Mesenchymal stem cell (in vitro differentiated cells and primary cell): Measurements from ENCODE around the gene SP2.

Experiments
- DNase-seq: peaks from one replicate; pipeline ENCODE4 v3.0.0-alpha.2; 2013
- H2AFZ ChIP-seq: one replicate; pipeline ENCODE4 v1.6.1; 2013; ENCODE audit warnings: low read depth, mild to moderate bottlenecking, control low read depth, inconsistent platforms, low read length, moderate library complexity
- H2AK5ac ChIP-seq: 2 replicates; pipeline ENCODE4 v1.6.1; 2013; ENCODE audit warnings: low read length, moderate library complexity, mild to moderate bottlenecking, inconsistent platforms; ENCODE audit not compliant: severe bottlenecking
- H2BK120ac ChIP-seq: one replicate; pipeline ENCODE4 v1.6.1; 2013; ENCODE audit warnings: low read depth, mild to moderate bottlenecking, inconsistent platforms, low read length, moderate library complexity
- H2BK12ac ChIP-seq, 2 experiments: one replicate each; pipeline ENCODE4 v1.6.1; 2013; ENCODE audit warnings: inconsistent platforms in 2 of 2, low read length in 2 of 2, mild to moderate bottlenecking in 2 of 2, moderate library complexity in 2 of 2, control low read depth in 1 of 2
- H2BK15ac ChIP-seq: one replicate; pipeline ENCODE4 v1.6.1; 2013; ENCODE audit warnings: mild to moderate bottlenecking, low read depth, inconsistent platforms; ENCODE audit not compliant: poor library complexity, severe bottlenecking
- H2BK5ac ChIP-seq: 2 replicates; pipeline ENCODE4 v1.6.1; 2013; ENCODE audit warnings: low read depth, mild to moderate bottlenecking, low read length, control low read depth, inconsistent platforms; ENCODE audit not compliant: poor library complexity, severe bottlenecking
- H3K14ac ChIP-seq, 2 experiments: one replicate each; pipeline ENCODE4 v1.6.1; 2013; ENCODE audit warnings: inconsistent platforms in 2 of 2, low read length in 2 of 2, control low read depth in 1 of 2, mild to moderate bottlenecking in 1 of 2, moderate library complexity in 1 of 2
- H3K18ac ChIP-seq, 2 experiments: one replicate each; pipeline ENCODE4 v1.6.1; 2013; ENCODE audit warnings: inconsistent platforms in 2 of 2, low read length in 2 of 2, control low read depth in 1 of 2, low read depth in 1 of 2, mild to moderate bottlenecking in 1 of 2
- H3K23ac ChIP-seq, 2 experiments: one replicate each; pipeline ENCODE4 v1.6.1; 2013; ENCODE audit warnings: inconsistent platforms in 2 of 2, low read length in 2 of 2, mild to moderate bottlenecking in 2 of 2, moderate library complexity in 2 of 2, control low read depth in 1 of 2
- H3K27ac ChIP-seq: 2 replicates; pipeline ENCODE4 v1.5.1; 2013; ENCODE audit warnings: mild to moderate bottlenecking, moderate library complexity, low read length, control low read depth, inconsistent platforms; ENCODE audit not compliant: poor library complexity, severe bottlenecking
- H3K27me3 ChIP-seq, 2 experiments: 2 replicates each; pipeline versions ENCODE4 v1.6.1 to v1.7.0; 2013; ENCODE audit warnings: low read length in 2 of 2, mild to moderate bottlenecking in 2 of 2, moderate library complexity in 2 of 2, control low read depth in 1 of 2, inconsistent platforms in 1 of 2; ENCODE audit not compliant: control insufficient read depth in 1 of 2, insufficient read depth in 1 of 2
- H3K36me3 ChIP-seq, 2 experiments: 2 replicates each; pipeline versions ENCODE4 v1.6.1 to v1.7.0; 2013; ENCODE audit warnings: low read length in 2 of 2, control low read depth in 1 of 2, inconsistent platforms in 1 of 2, low read depth in 1 of 2, mild to moderate bottlenecking in 1 of 2; ENCODE audit not compliant: insufficient read depth in 2 of 2, control insufficient read depth in 1 of 2
- H3K4ac ChIP-seq, 2 experiments: one replicate each; pipeline ENCODE4 v1.6.1; 2013; ENCODE audit warnings: inconsistent platforms in 2 of 2, low read length in 2 of 2, mild to moderate bottlenecking in 2 of 2, moderate library complexity in 2 of 2, control low read depth in 1 of 2, low read depth in 1 of 2
- H3K4me1 ChIP-seq: 2 replicates; pipeline ENCODE4 v1.6.1; 2013; ENCODE audit warnings: low read depth, low read length, control low read depth; ENCODE audit not compliant: control insufficient read depth, insufficient read depth
- H3K4me2 ChIP-seq: 2 replicates; pipeline ENCODE4 v1.6.1; 2013; ENCODE audit warnings: low read length, mild to moderate bottlenecking, inconsistent platforms; ENCODE audit not compliant: poor library complexity, severe bottlenecking
- H3K4me3 ChIP-seq, 2 experiments: 2 replicates each; pipeline versions ENCODE4 v1.5.1 to v1.7.0; 2013; ENCODE audit warnings: low read length in 2 of 2, mild to moderate bottlenecking in 2 of 2, control low read depth in 1 of 2, low read depth in 1 of 2; ENCODE audit not compliant: insufficient read depth in 1 of 2
- H3K79me1 ChIP-seq: replicated peaks from 2 replicates; pipeline ENCODE4 v1.6.1; 2013; ENCODE audit warnings: mild to moderate bottlenecking, control low read depth, low read length, inconsistent platforms; ENCODE audit not compliant: poor library complexity, severe bottlenecking
- H3K9ac ChIP-seq: 2 replicates; pipeline ENCODE4 v1.7.0; 2013; ENCODE audit warnings: mild to moderate bottlenecking, low read length, moderate library complexity
- H3K9me3 ChIP-seq: 2 replicates; pipeline ENCODE4 v1.7.0; 2013; ENCODE audit warnings: mild to moderate bottlenecking, low read length; ENCODE audit not compliant: control insufficient read depth
- H4K8ac ChIP-seq: one replicate; pipeline ENCODE4 v1.6.1; 2013; ENCODE audit warnings: inconsistent platforms, mild to moderate bottlenecking, low read length, moderate library complexity
- H4K91ac ChIP-seq: one replicate; pipeline ENCODE4 v1.6.1; 2013; ENCODE audit warnings: mild to moderate bottlenecking, low read length, inconsistent platforms
- WGBS: methylation state at CpG from one replicate; pipeline ENCODE4 v1.1.7; 2013; ENCODE audit warnings: mixed read lengths; 5-methylcytosine and 5-hydroxymethylcytosine counted together

Gene SP2

GRCh38 chr17:47957591-47958490 lies 61.8 kb downstream of the SP2 start, which contains the start of gene PRR15L:
TSS of gene PRR15L (minus strand) at chr17:47957883. CDS start at chr17:47953234, 4,649 bp downstream.
- H3K27me3 ChIP-seq = peaks cover 7 to 17% of the 10 kb centered on the region in 2 experiments
- H3K9me3 ChIP-seq = no peaks in the 10 kb centered on the region
- H2BK15ac ChIP-seq = no peak within 1 kb of the TSS
- no peak within 1 kb of the TSS for H3K14ac ChIP-seq
- peak within 1 kb of the TSS; percentile 12 for H2BK5ac ChIP-seq
- no peak for DNase-seq
- no peak within 1 kb of the TSS for H2BK12ac ChIP-seq
- H2AK5ac ChIP-seq = peak within 1 kb of the TSS; percentile 39
- no peak within 1 kb of the TSS for H3K4ac ChIP-seq
- no peaks in the 10 kb centered on the region for H3K79me1 ChIP-seq
- H3K36me3 ChIP-seq = no peaks in the 10 kb centered on the region
- H3K4me1 ChIP-seq = peaks cover 32% of the 10 kb centered on the region
- H3K18ac ChIP-seq = no peak within 1 kb of the TSS
- 47% methylated on average over 15 of the region's 16 CpGs for WGBS
- no peak within 1 kb of the TSS for H3K23ac ChIP-seq
- no peak within 1 kb of the TSS for H3K4me3 ChIP-seq
- H3K9ac ChIP-seq = no peak within 1 kb of the TSS
- H3K4me2 ChIP-seq = peak within 1 kb of the TSS; percentile 58
- H4K8ac ChIP-seq = no peak within 1 kb of the TSS
- H3K27ac ChIP-seq = peak within 1 kb of the TSS; percentile 47
- no peak within 1 kb of the TSS for H2AFZ ChIP-seq
- no peak within 1 kb of the TSS for H2BK120ac ChIP-seq
- no peak within 1 kb of the TSS for H4K91ac ChIP-seq

- no peak overlapping the region for H3K23ac ChIP-seq
- no peaks in the 10 kb centered on the region for H3K36me3 ChIP-seq
- no peak overlapping the region for H3K4me3 ChIP-seq
Observed at GRCh38 chr17:47959825-47960655, 64.0 kb downstream of the SP2 start.

GRCh38 chr17:47961406-47961805 lies 65.4 kb downstream of the SP2 start:
- Histone ChIP-seq H4K8ac (no peak overlapping the region), H4K91ac (no peak overlapping the region), H3K18ac (no peak overlapping the region), H2BK15ac (no peak overlapping the region), H3K4me3 (no peak overlapping the region), H3K4me1 (peaks cover 21% of the 10 kb centered on the region), H2BK120ac (no peak overlapping the region), H3K9me3 (no peaks in the 10 kb centered on the region), H3K27me3 (peaks cover 7 to 17% of the 10 kb centered on the region in 2 experiments), H3K79me1 (no peaks in the 10 kb centered on the region), H3K23ac (no peak overlapping the region), H3K9ac (no peak overlapping the region), H2BK5ac (no peak overlapping the region), H2AK5ac (no peak overlapping the region), H3K36me3 (no peaks in the 10 kb centered on the region), H3K27ac (no peak overlapping the region), H3K14ac (no peak overlapping the region), H2AFZ (no peak overlapping the region), H3K4me2 (no peak overlapping the region), H2BK12ac (no peak overlapping the region), H3K4ac (no peak overlapping the region)
- DNase-seq = no peak
- 81% methylated on average over 6 of the region's 6 CpGs for WGBS

More at GRCh38 chr17:47959825-47960655, 64.0 kb downstream of the SP2 start:
- no peak for DNase-seq
- H4K8ac ChIP-seq = no peak overlapping the region
- H3K4me2 ChIP-seq = no peak overlapping the region
- H3K18ac ChIP-seq = no peak overlapping the region
- no peak overlapping the region for H2AFZ ChIP-seq
- H3K27ac ChIP-seq = no peak overlapping the region
- no peak overlapping the region for H3K9ac ChIP-seq
- no peak overlapping the region for H3K4ac ChIP-seq
- no peak overlapping the region for H2BK5ac ChIP-seq
- no peaks in the 10 kb centered on the region for H3K9me3 ChIP-seq
- H3K4me1 ChIP-seq = peaks cover 32% of the 10 kb centered on the region
- H2BK12ac ChIP-seq = no peak overlapping the region
- H3K27me3 ChIP-seq = peaks cover 7 to 17% of the 10 kb centered on the region in 2 experiments
- 80% methylated on average over 7 of the region's 8 CpGs for WGBS
- H3K79me1 ChIP-seq = no peaks in the 10 kb centered on the region
- H3K14ac ChIP-seq = no peak overlapping the region
- no peak overlapping the region for H2BK120ac ChIP-seq
- no peak overlapping the region for H2BK15ac ChIP-seq
- no peak overlapping the region for H4K91ac ChIP-seq
- H2AK5ac ChIP-seq = no peak overlapping the region

GRCh38 chr17:47962901-47963300 lies 66.9 kb downstream of the SP2 start:
- H3K9ac ChIP-seq = no peak overlapping the region
- H3K9me3 ChIP-seq = no peaks in the 10 kb centered on the region
- H3K79me1 ChIP-seq = no peaks in the 10 kb centered on the region
- H2BK12ac ChIP-seq = no peak overlapping the region
- WGBS = 92% methylated on average over 3 of the region's 3 CpGs
- H3K18ac ChIP-seq = no peak overlapping the region
- H2BK5ac ChIP-seq = no peak overlapping the region
- no peak overlapping the region for H3K4ac ChIP-seq
- H3K23ac ChIP-seq = no peak overlapping the region
- H2BK120ac ChIP-seq = no peak overlapping the region
- DNase-seq = no peak
- no peak overlapping the region for H3K4me2 ChIP-seq
- H3K14ac ChIP-seq = no peak overlapping the region
- H3K27me3 ChIP-seq = peaks cover 7 to 17% of the 10 kb centered on the region in 2 experiments
- no peak overlapping the region for H2AK5ac ChIP-seq
- no peak overlapping the region for H3K4me3 ChIP-seq
- no peak overlapping the region for H2BK15ac ChIP-seq
- no peak overlapping the region for H4K8ac ChIP-seq
- H3K36me3 ChIP-seq = no peaks in the 10 kb centered on the region
- no peak overlapping the region for H4K91ac ChIP-seq
- peaks cover 12% of the 10 kb centered on the region for H3K4me1 ChIP-seq
- no peak overlapping the region for H3K27ac ChIP-seq
- no peak overlapping the region for H2AFZ ChIP-seq
